ENCODE data around the gene PRCC. TPM values are rescaled to one million over a fixed set of nuclear protein-coding genes. Genes with fewer than 3 reads are reported as not detected.

PRCC gene
- polyA plus RNA-seq, 1 donor, result 65.4 TPM

DNA sequence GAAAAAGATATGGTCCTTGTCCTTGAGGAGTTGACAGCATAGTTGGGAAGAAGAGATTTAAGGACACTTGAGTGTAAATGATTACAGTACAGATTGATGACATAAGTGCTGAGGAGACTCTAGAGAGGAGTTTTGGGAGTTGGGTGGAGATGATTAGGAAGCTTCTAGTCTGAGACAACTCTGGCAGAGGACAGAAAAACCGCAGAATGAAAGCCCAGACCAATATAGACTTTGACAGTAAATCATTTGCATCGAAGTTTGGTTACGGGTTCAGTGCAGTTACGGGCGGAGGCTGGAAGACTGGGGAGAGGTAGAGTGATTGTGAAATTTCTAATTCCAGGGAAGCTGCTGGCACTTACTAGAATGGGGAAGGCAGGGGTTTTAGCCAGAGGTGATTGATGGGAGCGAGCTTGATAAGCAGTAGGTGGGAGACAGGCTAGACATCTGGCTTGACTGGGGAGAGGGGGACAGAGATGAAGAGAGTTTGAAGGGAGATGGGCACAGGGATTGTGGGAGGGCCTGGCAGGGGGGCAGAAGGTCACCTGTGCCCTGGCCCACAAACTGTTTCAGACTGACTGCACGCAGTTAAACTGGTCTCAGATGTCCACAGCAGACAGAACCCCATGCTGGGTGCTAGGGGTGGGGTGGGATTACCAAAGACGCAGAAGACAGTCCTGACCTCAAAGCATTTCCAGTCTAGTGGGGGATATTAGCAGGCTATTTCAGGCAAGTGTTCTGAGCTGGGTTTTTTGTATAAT is 29.2 kb downstream of the PRCC start:
- no peak for DNase-seq (ENCODE audit: low read depth)

- DNase-seq (ENCODE audit: low read depth), result no peak
These were observed 30.0 kb downstream of the PRCC start for GRCh38 chr1:156797212-156797871.

- DNase-seq (ENCODE audit: low read depth), result no peak
These were observed 34.2 kb downstream of the PRCC start for GRCh38 chr1:156801409-156802121.

GRCh38 chr1:156802421-156802935 is 35.1 kb downstream of the PRCC start:
- no peak for DNase-seq (ENCODE audit: low read depth)

- no peak for DNase-seq (ENCODE audit: low read depth)
These were observed 35.9 kb downstream of the PRCC start for GRCh38 chr1:156803086-156803851.

- no peak for DNase-seq (ENCODE audit: low read depth)
These were observed 36.7 kb downstream of the PRCC start for GRCh38 chr1:156804026-156804425.

DNA sequence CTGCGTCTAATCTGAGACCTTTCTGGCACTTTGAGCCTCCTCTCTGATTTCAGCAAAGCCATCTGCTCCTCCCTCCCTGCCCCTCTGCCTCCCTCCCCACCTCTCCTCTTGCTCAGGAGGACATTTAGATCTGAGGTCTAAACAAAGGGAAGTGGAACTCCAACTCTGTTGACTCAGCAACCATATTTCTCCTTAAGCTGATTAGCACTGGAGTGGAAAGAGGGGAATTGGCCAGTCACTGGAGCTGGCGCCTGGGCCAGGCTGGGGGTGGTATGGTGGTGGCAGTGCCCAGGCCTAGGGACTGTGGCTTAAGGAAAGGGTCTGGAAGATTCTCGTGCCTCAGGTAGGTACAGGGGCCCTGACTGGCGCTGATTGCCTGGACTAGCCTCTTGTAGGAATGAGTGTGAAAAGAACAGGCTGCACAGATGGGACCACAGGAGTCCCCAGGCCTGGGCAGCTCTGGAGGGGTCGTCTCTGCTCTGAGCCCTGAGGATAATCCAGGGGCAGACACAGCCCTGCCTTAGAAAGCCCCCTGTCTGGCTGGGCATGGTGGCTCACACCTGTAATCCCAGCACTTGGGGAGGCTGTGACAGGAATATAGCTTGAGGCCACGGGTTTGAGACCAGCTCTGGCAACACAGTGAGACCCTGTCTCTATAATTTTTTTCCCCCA is 37.4 kb downstream of the PRCC start:
- DNase-seq (ENCODE audit: low read depth), result no peak

DNA sequence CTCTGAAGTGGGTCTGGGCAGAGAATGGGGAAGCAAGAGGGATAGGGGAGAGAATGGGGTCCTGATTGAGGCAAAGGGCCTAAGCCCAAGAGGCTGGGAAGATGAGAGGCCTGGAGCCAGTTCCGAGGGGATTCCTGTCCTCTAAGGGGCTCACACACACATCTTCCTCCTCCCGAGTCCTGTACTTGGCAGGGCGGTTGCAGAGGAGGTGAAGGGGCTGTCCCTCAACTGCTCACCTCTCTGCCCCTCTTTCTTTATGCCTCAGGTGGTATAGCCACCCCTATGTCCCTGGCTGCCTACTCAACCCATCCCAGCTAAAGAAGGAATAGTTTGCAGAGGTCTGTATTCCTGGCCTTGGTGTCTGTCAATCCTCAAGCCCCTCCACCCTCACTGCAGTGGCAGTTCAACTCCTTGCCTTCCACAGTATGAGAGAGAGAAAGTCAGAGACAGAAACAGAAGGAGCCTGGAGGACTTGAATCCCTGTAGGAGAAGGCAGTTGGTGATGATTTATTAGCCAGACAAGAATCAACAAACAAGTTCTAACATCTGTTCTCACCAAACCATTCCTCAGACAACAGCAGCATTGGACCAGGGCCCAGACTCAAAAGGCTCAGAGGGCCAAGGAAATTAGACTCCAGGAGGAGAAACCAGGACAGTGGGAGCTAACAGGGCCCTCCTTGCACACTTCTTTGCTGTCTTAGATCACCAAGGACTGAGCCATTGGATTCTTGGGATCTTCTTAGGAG is 38.6 kb downstream of the PRCC start:
- DNase-seq (ENCODE audit: low read depth), result no peak

DNA sequence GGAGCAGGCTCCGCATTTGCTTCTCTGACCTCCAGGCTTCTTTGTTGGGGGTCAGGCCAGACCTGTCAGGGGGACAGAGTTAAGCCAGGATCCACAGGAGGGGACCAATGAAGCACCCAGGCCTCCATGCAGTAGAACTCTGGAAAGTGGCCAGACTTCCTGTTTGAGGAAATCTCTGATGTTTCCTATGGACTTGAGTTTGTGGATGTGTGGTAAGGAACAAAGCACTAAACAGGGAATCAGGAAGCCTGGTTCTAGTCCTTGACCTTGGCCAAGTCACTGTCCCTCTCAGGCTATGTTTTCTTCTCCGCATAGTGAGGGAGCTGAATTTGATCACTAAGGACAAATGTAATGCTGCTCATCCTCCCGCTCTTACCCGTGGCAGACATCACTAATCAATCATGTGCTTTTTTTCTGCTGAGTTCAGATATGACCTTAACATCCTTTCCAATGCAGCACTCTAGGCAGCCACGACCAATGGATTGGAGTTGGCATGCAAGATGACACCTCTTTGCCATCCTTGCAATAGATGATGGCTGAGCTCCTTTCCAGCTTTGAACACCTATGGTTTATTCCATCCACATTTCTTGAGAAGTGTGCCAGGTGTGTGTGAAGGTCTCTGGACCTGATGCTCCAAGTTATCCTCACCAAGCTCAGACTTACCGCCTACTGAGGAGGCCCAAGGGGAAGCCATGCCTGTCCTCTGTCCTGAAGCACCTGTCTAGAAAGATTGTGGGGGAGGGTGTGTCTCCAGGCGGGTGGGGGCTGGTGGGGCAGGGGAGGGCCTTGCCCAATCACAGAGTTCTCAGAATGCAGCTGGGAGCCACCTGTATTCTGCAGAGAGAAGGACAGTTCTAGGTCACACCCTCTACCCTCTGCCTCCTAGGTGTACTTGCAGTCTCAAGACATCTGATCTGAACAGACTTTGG is 39.4 kb downstream of the PRCC start:
- no peak for DNase-seq (ENCODE audit: low read depth)

GRCh38 chr1:156807627-156808026 is 40.3 kb downstream of the PRCC start:
- DNase-seq (ENCODE audit: low read depth), result no peak

- DNase-seq (ENCODE audit: low read depth), result no peak
These were observed 41.1 kb downstream of the PRCC start for GRCh38 chr1:156808186-156809030.

DNA sequence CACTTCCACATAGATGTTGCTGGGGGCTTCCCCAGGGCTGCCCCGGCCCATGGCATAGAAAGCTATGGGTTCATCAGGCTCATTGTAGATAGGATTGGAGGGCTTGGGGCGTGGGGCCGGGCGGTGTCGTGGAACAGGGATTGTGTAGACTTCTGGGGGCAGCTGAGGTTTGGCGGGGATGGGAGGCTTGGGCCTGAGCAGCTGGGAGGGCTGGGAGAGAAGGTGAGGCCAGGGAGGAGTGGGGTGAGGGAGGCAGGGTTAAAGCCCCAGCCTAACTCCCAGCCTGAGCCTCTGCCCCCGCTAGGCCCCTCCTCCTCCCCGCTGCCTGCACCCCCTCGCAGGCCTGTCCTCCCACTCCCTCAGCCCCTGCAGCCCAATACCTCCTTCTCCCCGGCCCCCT is 41.9 kb downstream of the PRCC start:
- DNase-seq (ENCODE audit: low read depth), result no peak

GRCh38 chr1:156809711-156810366 is 42.5 kb downstream of the PRCC start:
- DNase-seq (ENCODE audit: low read depth), result no peak

DNA sequence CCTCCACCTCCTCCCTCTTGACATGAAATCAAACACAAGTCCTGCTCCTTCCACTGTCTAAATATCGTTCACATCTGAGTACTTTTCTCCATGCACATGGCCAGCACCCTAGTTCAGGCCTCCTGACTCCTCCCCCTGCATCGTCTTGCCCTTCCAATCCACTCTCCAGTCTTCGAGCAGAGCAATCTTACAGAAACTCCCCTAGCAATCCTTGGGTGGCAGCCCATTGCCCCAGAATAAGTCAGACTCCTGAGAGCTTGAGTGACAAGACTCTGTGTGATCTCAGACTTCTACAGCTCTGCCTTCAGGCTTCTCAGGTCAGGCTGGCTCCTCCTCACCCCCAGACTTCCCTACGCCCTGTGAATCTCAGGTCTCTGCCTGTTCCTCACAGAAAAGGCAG is 43.8 kb downstream of the PRCC start:
- DNase-seq (ENCODE audit: low read depth), result no peak

DNA sequence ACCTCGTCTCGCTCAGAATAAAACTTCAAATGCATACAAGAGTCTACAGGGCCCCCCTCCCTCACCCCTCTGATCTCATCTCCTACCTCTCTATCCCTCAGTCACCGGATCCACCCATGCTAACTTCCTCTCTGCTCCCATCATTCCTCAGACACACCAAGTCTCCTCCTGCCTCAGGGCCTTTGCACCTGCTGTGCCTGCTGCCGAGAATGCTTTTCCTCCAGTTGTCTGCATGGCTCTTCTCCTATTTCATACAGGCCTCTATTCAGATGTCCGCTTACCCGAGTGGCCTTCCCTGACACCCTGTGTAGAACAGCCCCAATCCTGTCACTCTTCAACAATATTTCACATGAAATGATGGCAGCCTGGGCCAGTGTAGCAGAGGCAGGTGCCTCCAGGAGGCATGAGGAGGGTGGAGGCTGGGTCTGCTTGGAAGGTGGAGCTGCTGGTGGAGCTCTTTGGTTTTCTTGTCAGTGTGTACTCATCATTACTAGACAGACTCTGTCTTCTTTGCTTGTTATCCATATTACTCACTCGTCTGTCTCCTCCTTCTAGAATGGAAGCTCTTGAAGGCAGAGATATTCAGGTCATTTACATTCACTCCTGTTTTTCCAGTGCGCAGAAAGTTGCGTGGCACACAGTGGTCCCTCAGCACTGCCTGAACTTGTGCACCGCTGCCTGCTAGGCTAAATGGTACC is 45.1 kb downstream of the PRCC start:
- DNase-seq (ENCODE audit: low read depth), result no peak

DNA sequence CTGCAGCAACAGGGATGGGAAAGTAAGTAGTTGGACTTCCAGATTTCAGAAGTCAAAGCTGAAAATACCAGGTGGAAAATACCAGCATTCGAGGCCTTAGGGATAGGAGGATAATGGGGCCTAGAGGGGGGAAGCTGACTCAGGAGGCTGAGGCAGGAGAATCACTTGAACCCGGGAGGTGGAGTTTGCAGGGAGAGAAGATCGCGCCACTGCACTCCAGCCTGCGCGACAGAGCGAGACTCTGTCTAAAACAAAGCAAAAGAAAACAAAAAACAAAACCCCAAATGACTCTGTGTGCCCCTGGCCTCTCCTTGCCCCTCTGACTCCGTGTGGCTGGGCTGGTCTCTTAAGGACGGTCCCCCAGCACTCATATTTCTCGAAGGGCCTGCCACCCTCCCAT is 46.0 kb downstream of the PRCC start:
- DNase-seq (ENCODE audit: low read depth), result no peak

All from forelimb muscle (tissue), 1 donor.